Measurements from ENCODE around the gene ATXN10. TPM values are rescaled to one million over a fixed set of nuclear protein-coding genes. Genes with fewer than 3 reads are reported as not detected.

ATXN10 gene
- total and polyA plus RNA-seq, 2 of the 13 experiments (the other 11 are each of a cell fraction or from before 2014, with no cell fraction given): 60.1 to 194 TPM

DNA sequence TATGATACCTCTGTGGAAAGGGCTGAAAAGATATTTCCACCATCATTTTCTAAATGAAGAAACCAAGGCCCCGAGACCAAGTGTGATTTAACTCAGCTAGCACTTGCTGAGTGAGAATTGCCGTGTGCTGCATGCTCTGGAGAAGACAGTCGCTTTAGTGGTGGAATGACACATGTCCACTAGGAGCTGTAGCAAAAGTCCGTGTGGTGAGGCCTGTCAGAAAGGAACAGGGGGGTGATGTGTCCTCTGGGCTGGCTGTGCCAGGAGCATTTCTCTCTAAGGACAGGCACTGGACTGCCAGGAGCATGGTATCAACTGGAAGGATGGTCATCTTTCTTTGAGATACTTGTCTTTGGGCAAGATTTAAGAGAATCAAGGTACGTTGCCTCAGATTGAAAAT is 72.8 kb downstream of the ATXN10 start:
- H3K4me3 ChIP-seq (replicated peaks in 1 of 3; ENCODE audit: insufficient read depth in 1 of 3, low read depth in 2 of 3, low read length in 3 of 3): no peak overlapping the region
- CTCF ChIA-PET (ENCODE audit: low intra/inter-chr PET ratio, low total read pairs): no interaction called here
- in situ Hi-C loops (cut with HindIII; ENCODE audit: extremely low pct_ligation_motif_present, low pct_unique_long_range_greater_than_20kb) (no loop called here), intact Hi-C loops (cut with micrococcal nuclease; ENCODE audit: unreplicated experiment) (no loop called here)
- ATAC-seq (no peak), FAIRE-seq (no peak), DNase-seq (ENCODE audit: low spot score) (no peak)
- H3K36me3 ChIP-seq (replicated peaks in 1 of 2; ENCODE audit: control insufficient read depth in 1 of 2, insufficient read depth in 2 of 2, low read length in 2 of 2): peaks cover 6 to 41% of the 10 kb centered on the region in 2 experiments
- H2AFZ ChIP-seq (ENCODE audit: low read length): no peak overlapping the region
- WGBS (ENCODE audit: low lambda C conversion rate): 92% methylated on average over 5 of the region's 5 CpGs
- H3K79me2 ChIP-seq (ENCODE audit: insufficient read depth, low read length): peaks cover 5% of the 10 kb centered on the region
- no peak overlapping the region for H3K4me2 ChIP-seq (ENCODE audit: low read depth, low read length)
- H3K27ac ChIP-seq (ENCODE audit: extremely low read length, insufficient read depth, low read length): peak overlapping the region; percentile 87
- peaks cover 59% of the 10 kb centered on the region for H3K4me1 ChIP-seq (ENCODE audit: insufficient read depth, low read length)
- BruUV-seq (replicated peaks): no TSS peak
- no peaks in the 10 kb centered on the region for H4K20me1 ChIP-seq (ENCODE audit: insufficient read depth, low read length)
- H3K9ac ChIP-seq (ENCODE audit: insufficient read depth, low read depth, low read length): no peak overlapping the region
- H3K27me3 ChIP-seq (ENCODE audit: control insufficient read depth in 1 of 2, insufficient read depth in 2 of 2, low read length in 2 of 2): no peaks in the 10 kb centered on the region
- no peaks in the 10 kb centered on the region for H3K9me3 ChIP-seq (ENCODE audit: low read length)
- TF ChIP-seq ZNF740 (CRISPR knock-in tag; IDR thresholded peaks at IDR 0.05) (no peak), JUN (CRISPR knock-in tag; IDR thresholded peaks at IDR 0.05) (no peak), JUNB (CRISPR knock-in tag; IDR thresholded peaks at IDR 0.05; ENCODE audit: borderline replicate concordance) (no peak), SMARCC2 (IDR thresholded peaks at IDR 0.05) (no peak), TRIM22 (IDR thresholded peaks at IDR 0.05) (no peak), IKZF1 (IDR thresholded peaks at IDR 0.05) (no peak), ARID5B (CRISPR knock-in tag; IDR thresholded peaks at IDR 0.05) (no peak), RBM22 (optimal IDR thresholded peaks at IDR 0.05; ENCODE audit: low read length) (no peak), ZNF580 (CRISPR knock-in tag; IDR thresholded peaks at IDR 0.05; ENCODE audit: borderline replicate concordance, low read depth) (no peak), NFRKB (IDR thresholded peaks at IDR 0.05) (no peak)
- POLR2A ChIA-PET: no interaction called here

Data from HepG2 (cell line).